SK-N-SH (cell line): ENCODE results near the gene MEI1. TPM values are rescaled to one million over a fixed set of nuclear protein-coding genes. Genes with fewer than 3 reads are reported as not detected.

Source experiments
- CTCF ChIA-PET: fragments of 300-600, 350-600 bp; formaldehyde crosslinking; extraction: SDS; loops from one replicate; lab custom pipeline; 2021; lab: Yijun Ruan, JAX
- POLR2A ChIA-PET: fragments of 350-600 bp; sonication (Branson Sonifier 250); formaldehyde crosslinking; extraction: SDS; loops from one replicate; lab custom pipeline; 2020; ENCODE audit warnings: antibody characterized with exemption, inconsistent platforms; lab: Yijun Ruan, JAX
- DNase-seq: peaks from one replicate; pipeline ENCODE4 v3.0.0; 2012
- H2AFZ ChIP-seq: fragments of 200-600 bp; sonication (generic); 2 replicates; pipeline ENCODE4 v1.8.1; 2016; ENCODE audit warnings: antibody characterized with exemption, mild to moderate bottlenecking, low read depth
- H3F3A ChIP-seq: fragments of 200-600 bp; sonication (generic); replicated peaks from 2 replicates; pipeline ENCODE3; 2016; ENCODE audit warnings: antibody characterized with exemption, mild to moderate bottlenecking; ENCODE audit not compliant: insufficient read depth
- H3K27ac ChIP-seq, 2 experiments: fragments of 200-500 bp in 1 of 2; fragments of 200-600 bp in 1 of 2; sonication (Bioruptor generic) in 1 of 2; sonication (generic), shearing (Covaris generic) in 1 of 2; 2 replicates each; pipeline versions ENCODE4 v1.5.1 to v1.6.1; 2014 to 2016; ENCODE audit warnings: low read depth in 2 of 2, inconsistent platforms in 1 of 2, low read length in 1 of 2, mild to moderate bottlenecking in 1 of 2, mixed read lengths in 1 of 2
- H3K27me3 ChIP-seq: fragments of 200-600 bp; sonication (generic), shearing (Covaris generic); 2 replicates; pipeline ENCODE4 v1.6.1; 2016; ENCODE audit warnings: mixed run types; ENCODE audit not compliant: insufficient read depth
- H3K36me3 ChIP-seq, 2 experiments: fragments of 200-500 bp in 1 of 2; fragments of 200-600 bp in 1 of 2; sonication (Bioruptor generic) in 1 of 2; sonication (generic) in 1 of 2; replicated peaks in 1 of 2; 2 replicates each; pipeline versions ENCODE3 to v1.5.1; 2014 to 2016; ENCODE audit warnings: low read length in 1 of 2, mild to moderate bottlenecking in 1 of 2; ENCODE audit not compliant: insufficient read depth in 2 of 2, control insufficient read depth in 1 of 2
- H3K4me1 ChIP-seq, 2 experiments: fragments of 200-500 bp in 1 of 2; fragments of 200-600 bp in 1 of 2; sonication (Bioruptor generic) in 1 of 2; sonication (generic), shearing (Covaris generic) in 1 of 2; 2 replicates each; pipeline versions ENCODE4 v1.5.1 to v1.6.1; 2014 to 2016; ENCODE audit warnings: low read depth in 1 of 2, low read length in 1 of 2, mixed run types in 1 of 2; ENCODE audit not compliant: insufficient read depth in 2 of 2, control insufficient read depth in 1 of 2
- H3K4me2 ChIP-seq: fragments of 200-600 bp; sonication (generic), shearing (Covaris generic); 2 replicates; pipeline ENCODE4 v1.6.1; 2017; ENCODE audit warnings: mixed run types
- H3K4me3 ChIP-seq, 2 experiments: fragments of 200-500 bp in 1 of 2; fragments of 200-600 bp in 1 of 2; sonication (Bioruptor generic) in 1 of 2; sonication (generic), shearing (Covaris generic) in 1 of 2; 2 replicates each; pipeline versions ENCODE4 v1.5.1 to v1.8.1; 2014 to 2016; ENCODE audit warnings: low read depth in 2 of 2, inconsistent platforms in 1 of 2, low read length in 1 of 2, mild to moderate bottlenecking in 1 of 2, mixed read lengths in 1 of 2, moderate library complexity in 1 of 2
- H3K79me2 ChIP-seq: fragments of 200-600 bp; sonication (generic); 2 replicates; pipeline ENCODE4 v1.8.1; 2017; ENCODE audit warnings: mild to moderate bottlenecking; ENCODE audit not compliant: insufficient read depth
- H3K9ac ChIP-seq: fragments of 200-600 bp; sonication (generic); 2 replicates; pipeline ENCODE4 v1.6.1; 2017; ENCODE audit warnings: mixed run types
- H3K9me2 ChIP-seq: fragments of 200-600 bp; sonication (generic); 2 replicates; pipeline ENCODE4 v1.6.1; 2017; ENCODE audit warnings: mixed run types
- H3K9me3 ChIP-seq: fragments of 200-600 bp; sonication (generic); 2 replicates; pipeline ENCODE4 v1.6.1; 2017; ENCODE audit warnings: mixed run types, mild to moderate bottlenecking, moderate library complexity
- H4K20me1 ChIP-seq: fragments of 200-600 bp; sonication (generic); 2 replicates; pipeline ENCODE4 v1.6.1; 2017; ENCODE audit warnings: mild to moderate bottlenecking, mixed run types; ENCODE audit not compliant: insufficient read depth
- CHD2 ChIP-seq: fragments of 150-350 bp; IDR thresholded peaks from 2 replicates; pipeline ENCODE4 v1.6.1; 2018; ENCODE audit warnings: low read length; ENCODE audit not compliant: partially characterized antibody
- GATA2 ChIP-seq: sonication (generic); formaldehyde crosslinking; IDR thresholded peaks from 2 replicates; pipeline ENCODE4 v1.5.0; 2020; ENCODE audit warnings: mild to moderate bottlenecking, missing genetic modification reagents
- NRF1 ChIP-seq: IDR thresholded peaks from 2 replicates; pipeline ENCODE4 v1.6.1; 2012; ENCODE audit warnings: low read depth, mild to moderate bottlenecking, low read length
- PBX3 ChIP-seq: IDR thresholded peaks from 2 replicates; pipeline ENCODE4; 2012
- RXRA ChIP-seq: IDR thresholded peaks from 2 replicates; pipeline ENCODE4 v1.4.0; 2012; ENCODE audit warnings: low read depth, mild to moderate bottlenecking, borderline replicate concordance
- WGBS: methylation state at CpG from one replicate; pipeline ENCODE4 v1.1.6; 2017; ENCODE audit warnings: low lambda C conversion rate; 5-methylcytosine and 5-hydroxymethylcytosine counted together
- polyA plus RNA-seq, 3 experiments: library from polyadenylated mRNA; depleted of rRNA; stranded (reverse); fragments of >200 nt; gene quantifications; 2 replicates each; pipeline ENCODE4 v1.2.3, GENCODE V29; 2012
- TF ChIP-seq, protein P1 (sequence below): fragments of 200-600 bp; sonication (generic); IDR thresholded peaks from 2 replicates; pipeline ENCODE4 v1.6.1; 2017; ENCODE audit warnings: antibody characterized with exemption, mild to moderate bottlenecking, moderate library complexity
- TF ChIP-seq, protein P2 (sequence below): IDR thresholded peaks from 2 replicates; pipeline ENCODE4 v1.4.0; 2012; ENCODE audit warnings: low read depth, borderline replicate concordance
- TF ChIP-seq, protein P3 (sequence below): fragments of 150-350 bp; IDR thresholded peaks from 2 replicates; pipeline ENCODE4 v1.6.1; 2016; ENCODE audit warnings: mild to moderate bottlenecking, low read depth, low read length

The MEI1 gene
- polyA plus RNA-seq, 1 of the 3 experiments (the other 2 are of a cell fraction): not detected

DNA sequence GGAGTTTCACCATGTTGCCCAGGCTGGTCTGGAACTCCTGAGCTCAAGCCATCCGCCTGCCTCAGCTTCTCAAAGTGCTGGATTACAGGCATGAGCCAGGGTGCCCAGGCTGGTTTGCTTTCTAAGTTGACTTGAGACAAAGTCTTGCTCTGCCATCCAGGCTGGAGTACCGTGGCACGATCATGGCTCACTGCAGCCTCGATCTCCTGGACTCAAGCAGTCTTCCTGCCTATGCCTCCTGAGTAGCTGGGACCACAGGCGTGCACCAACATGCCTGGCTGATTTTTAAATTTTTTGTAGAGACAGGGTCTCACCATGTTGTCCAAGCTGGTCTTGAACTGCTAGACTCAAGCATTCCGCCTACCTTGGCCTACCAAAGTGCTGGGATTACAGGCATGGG, 41.6 kb upstream of the MEI1 start:
- no peaks in the 10 kb centered on the region for H3F3A ChIP-seq
- DNase-seq: no peak
- POLR2A ChIA-PET: no interaction called here
- H3K9me2 ChIP-seq: no peaks in the 10 kb centered on the region
- no peak overlapping the region for H2AFZ ChIP-seq
- 100% methylated on average over 1 of the region's 6 CpGs for WGBS
- peaks cover 18 to 52% of the 10 kb centered on the region in 2 experiments for H3K36me3 ChIP-seq
- no peak overlapping the region for H3K9ac ChIP-seq
- no peaks in the 10 kb centered on the region for H3K4me1 ChIP-seq
- H3K9me3 ChIP-seq: no peaks in the 10 kb centered on the region
- H4K20me1 ChIP-seq: no peaks in the 10 kb centered on the region
- CTCF ChIA-PET: no interaction called here
- H3K4me3 ChIP-seq: no peak overlapping the region
- no peak overlapping the region; a peak in 1 of 4 replicates for H3K27ac ChIP-seq
- no peaks in the 10 kb centered on the region for H3K79me2 ChIP-seq
- TF ChIP-seq, protein P1, sequence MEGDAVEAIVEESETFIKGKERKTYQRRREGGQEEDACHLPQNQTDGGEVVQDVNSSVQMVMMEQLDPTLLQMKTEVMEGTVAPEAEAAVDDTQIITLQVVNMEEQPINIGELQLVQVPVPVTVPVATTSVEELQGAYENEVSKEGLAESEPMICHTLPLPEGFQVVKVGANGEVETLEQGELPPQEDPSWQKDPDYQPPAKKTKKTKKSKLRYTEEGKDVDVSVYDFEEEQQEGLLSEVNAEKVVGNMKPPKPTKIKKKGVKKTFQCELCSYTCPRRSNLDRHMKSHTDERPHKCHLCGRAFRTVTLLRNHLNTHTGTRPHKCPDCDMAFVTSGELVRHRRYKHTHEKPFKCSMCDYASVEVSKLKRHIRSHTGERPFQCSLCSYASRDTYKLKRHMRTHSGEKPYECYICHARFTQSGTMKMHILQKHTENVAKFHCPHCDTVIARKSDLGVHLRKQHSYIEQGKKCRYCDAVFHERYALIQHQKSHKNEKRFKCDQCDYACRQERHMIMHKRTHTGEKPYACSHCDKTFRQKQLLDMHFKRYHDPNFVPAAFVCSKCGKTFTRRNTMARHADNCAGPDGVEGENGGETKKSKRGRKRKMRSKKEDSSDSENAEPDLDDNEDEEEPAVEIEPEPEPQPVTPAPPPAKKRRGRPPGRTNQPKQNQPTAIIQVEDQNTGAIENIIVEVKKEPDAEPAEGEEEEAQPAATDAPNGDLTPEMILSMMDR: no peak
- TF ChIP-seq PBX3: no peak
- no peaks in the 10 kb centered on the region for H3K27me3 ChIP-seq
- H3K4me2 ChIP-seq: no peak overlapping the region

DNA sequence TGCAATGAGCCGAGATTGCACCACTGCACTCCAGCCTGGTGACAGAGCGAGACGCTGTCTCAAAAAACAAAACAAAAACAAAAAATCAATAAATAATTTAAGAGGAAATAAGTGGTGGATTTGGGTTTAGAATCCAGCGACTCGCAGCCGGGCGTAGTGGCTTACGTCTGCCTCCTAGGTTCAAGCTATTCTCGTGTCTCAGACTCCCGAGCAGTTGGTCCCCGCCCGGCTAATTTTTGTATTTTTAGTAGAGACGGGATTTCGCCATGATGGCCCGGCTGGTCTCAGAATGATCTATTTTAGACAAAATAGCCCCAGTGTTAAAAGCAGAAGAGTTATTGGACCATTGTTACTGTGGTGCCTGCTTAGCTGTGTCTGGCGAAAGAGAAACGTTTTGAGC, 40.4 kb upstream of the MEI1 start:
- ChIA-PET CTCF (no interaction called here), POLR2A (no interaction called here)
- Histone ChIP-seq H3K36me3 (peaks cover 18 to 44% of the 10 kb centered on the region in 2 experiments), H3F3A (no peaks in the 10 kb centered on the region), H3K4me3 (no peak overlapping the region), H4K20me1 (no peaks in the 10 kb centered on the region), H3K9ac (no peak overlapping the region), H3K27ac (no peak overlapping the region), H3K4me2 (no peak overlapping the region), H3K9me2 (no peaks in the 10 kb centered on the region), H3K79me2 (no peaks in the 10 kb centered on the region), H3K4me1 (no peaks in the 10 kb centered on the region), H3K27me3 (no peaks in the 10 kb centered on the region), H3K9me3 (no peaks in the 10 kb centered on the region), H2AFZ (no peak overlapping the region)
- DNase-seq: no peak
- TF ChIP-seq CHD2 (no peak), RXRA (no peak), NRF1 (no peak), GATA2 (CRISPR knock-in tag) (no peak)
- TF ChIP-seq, protein P2, sequence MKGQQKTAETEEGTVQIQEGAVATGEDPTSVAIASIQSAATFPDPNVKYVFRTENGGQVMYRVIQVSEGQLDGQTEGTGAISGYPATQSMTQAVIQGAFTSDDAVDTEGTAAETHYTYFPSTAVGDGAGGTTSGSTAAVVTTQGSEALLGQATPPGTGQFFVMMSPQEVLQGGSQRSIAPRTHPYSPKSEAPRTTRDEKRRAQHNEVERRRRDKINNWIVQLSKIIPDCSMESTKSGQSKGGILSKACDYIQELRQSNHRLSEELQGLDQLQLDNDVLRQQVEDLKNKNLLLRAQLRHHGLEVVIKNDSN: no peak
- TF ChIP-seq, protein P3, sequence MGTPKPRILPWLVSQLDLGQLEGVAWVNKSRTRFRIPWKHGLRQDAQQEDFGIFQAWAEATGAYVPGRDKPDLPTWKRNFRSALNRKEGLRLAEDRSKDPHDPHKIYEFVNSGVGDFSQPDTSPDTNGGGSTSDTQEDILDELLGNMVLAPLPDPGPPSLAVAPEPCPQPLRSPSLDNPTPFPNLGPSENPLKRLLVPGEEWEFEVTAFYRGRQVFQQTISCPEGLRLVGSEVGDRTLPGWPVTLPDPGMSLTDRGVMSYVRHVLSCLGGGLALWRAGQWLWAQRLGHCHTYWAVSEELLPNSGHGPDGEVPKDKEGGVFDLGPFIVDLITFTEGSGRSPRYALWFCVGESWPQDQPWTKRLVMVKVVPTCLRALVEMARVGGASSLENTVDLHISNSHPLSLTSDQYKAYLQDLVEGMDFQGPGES: no peak
- over 99% methylated on average over 16 of the region's 17 CpGs for WGBS
